Esophagus (tissue), 2 donors: ENCODE data around the gene CEACAM8. TPM values are rescaled to one million over a fixed set of nuclear protein-coding genes. Genes with fewer than 3 reads are reported as not detected.
"Not testable (repeated sequence)": the region's sequence is repeated elsewhere in the genome, so short reads cannot be mapped to it uniquely, and the experiment has no call there.

Experiments used
- H3K27ac ChIP-seq, 2 donors: one replicate each; pipeline ENCODE4 v1.5.1; 2013; ENCODE audit warnings: low read depth in 2 of 2, mild to moderate bottlenecking in 2 of 2, inconsistent platforms in 1 of 2, low read length in 1 of 2, moderate library complexity in 1 of 2
- H3K27me3 ChIP-seq, 2 donors: one replicate each; pipeline ENCODE4 v1.6.1; 2013; ENCODE audit warnings: low read length in 2 of 2, control low read depth in 1 of 2, mild to moderate bottlenecking in 1 of 2; ENCODE audit not compliant: insufficient read depth in 2 of 2, control insufficient read depth in 1 of 2
- H3K36me3 ChIP-seq, 2 donors: one replicate each; pipeline ENCODE4 v1.6.1; 2013; ENCODE audit warnings: low read length in 1 of 2; ENCODE audit not compliant: control insufficient read depth in 2 of 2, insufficient read depth in 2 of 2
- H3K4me1 ChIP-seq, 2 donors: one replicate each; pipeline ENCODE4 v1.6.1; 2013; ENCODE audit warnings: low read length in 1 of 2; ENCODE audit not compliant: control insufficient read depth in 2 of 2, insufficient read depth in 2 of 2
- H3K4me3 ChIP-seq, 2 donors: one replicate each; pipeline ENCODE4 v1.5.1; 2013; ENCODE audit warnings: low read length in 2 of 2, mild to moderate bottlenecking in 2 of 2, low read depth in 1 of 2, moderate library complexity in 1 of 2
- H3K9me3 ChIP-seq, 2 donors: one replicate each; pipeline ENCODE4 v1.6.1; 2013; ENCODE audit warnings: mild to moderate bottlenecking in 2 of 2, low read depth in 1 of 2, low read length in 1 of 2, moderate library complexity in 1 of 2; ENCODE audit not compliant: control insufficient read depth in 2 of 2, insufficient read depth in 1 of 2
- WGBS, 2 donors: extraction: QIAGEN DNeasy Blood & Tissue Kit; methylation state at CpG; one replicate each; pipeline ENCODE4 v1.1.7; 2013; 5-methylcytosine and 5-hydroxymethylcytosine counted together
- polyA plus RNA-seq, 2 donors: library from polyadenylated mRNA; stranded (reverse); fragments of 200-250 nt; gene quantifications; one replicate each; pipeline ENCODE4 v1.2.3, GENCODE V29; 2013
- donor health status: healthy with polysubstance abuse.
- donor health status: Bipolar disorder and iron deficiency.

CEACAM8 gene
- polyA plus RNA-seq, 2 donors = not detected

DNA sequence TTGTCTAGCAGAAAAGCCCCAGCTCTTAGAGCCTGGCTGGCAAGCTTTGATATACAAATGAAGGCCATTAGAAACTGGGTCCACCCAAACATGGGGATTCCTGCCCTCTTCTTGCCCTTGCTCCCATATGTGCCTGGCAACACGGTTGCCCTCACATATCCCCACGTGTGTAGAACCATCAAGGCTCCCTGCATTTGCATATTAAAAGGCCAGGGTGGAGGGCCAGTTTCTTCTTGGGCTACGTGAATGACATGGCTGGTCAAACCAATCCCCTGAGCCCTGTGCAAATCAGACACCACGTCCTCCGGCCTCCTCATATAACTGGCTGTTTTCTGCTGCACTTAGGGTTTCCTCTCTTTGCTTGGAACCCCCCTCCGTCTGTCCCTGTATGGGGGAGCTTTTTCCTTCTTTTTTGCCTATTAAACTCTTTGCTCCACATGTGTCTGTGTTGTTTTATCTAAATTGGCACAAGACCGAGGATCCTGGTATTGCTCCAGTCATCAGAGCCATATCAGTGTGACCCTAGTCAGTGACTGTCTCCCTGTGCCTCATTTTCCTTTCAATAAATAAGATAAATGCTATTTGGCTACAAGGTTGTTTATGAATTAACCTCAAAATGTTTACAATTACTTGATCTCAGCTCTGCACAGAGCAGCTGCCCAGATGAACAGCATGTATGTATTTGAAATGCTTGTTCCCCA, 36.1 kb downstream of the CEACAM8 start:
- 53 to 61% methylated on average over 7 of the region's 7 CpGs for WGBS, 2 donors
- Histone ChIP-seq H3K36me3 (no peaks in the 10 kb centered on the region), H3K4me1 (peaks cover 0 to 12% of the 10 kb centered on the region in 2 donors), H3K27ac (no peak overlapping the region), H3K4me3 (no peak overlapping the region), H3K9me3 (peaks cover 0 to 2% of the 10 kb centered on the region in 2 donors), H3K27me3 (no peaks in the 10 kb centered on the region)

DNA sequence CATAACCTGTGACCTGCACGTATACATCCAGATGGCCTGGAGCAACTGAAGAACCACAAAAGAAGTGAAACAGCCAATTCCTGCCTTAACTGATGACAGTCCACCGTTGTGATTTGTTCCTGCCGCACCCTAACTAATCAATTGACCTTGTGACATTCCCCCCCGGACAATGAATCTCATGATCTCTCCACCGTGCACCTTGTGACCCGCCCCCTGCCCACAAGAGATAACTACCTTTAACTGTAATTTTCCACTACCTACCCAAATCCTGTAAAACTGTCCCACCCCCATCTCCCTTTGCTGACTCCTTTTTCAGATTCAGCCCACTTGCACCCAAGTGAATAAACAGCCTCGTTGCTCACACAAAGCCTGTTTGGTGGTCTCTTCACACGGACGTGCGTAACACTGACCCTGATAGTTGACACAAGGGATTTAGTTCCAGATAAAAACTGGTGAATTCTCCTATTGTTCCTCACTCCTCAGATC, 37.3 kb downstream of the CEACAM8 start:
- H3K4me3 ChIP-seq, H3K27me3 ChIP-seq, H3K9me3 ChIP-seq, H3K36me3 ChIP-seq, H3K27ac ChIP-seq: not testable (repeated sequence)
- 65 to 76% methylated on average over 10 of the region's 10 CpGs for WGBS, 2 donors
- peaks cover 0 to 12% of the 10 kb centered on the region in 2 donors for H3K4me1 ChIP-seq

DNA sequence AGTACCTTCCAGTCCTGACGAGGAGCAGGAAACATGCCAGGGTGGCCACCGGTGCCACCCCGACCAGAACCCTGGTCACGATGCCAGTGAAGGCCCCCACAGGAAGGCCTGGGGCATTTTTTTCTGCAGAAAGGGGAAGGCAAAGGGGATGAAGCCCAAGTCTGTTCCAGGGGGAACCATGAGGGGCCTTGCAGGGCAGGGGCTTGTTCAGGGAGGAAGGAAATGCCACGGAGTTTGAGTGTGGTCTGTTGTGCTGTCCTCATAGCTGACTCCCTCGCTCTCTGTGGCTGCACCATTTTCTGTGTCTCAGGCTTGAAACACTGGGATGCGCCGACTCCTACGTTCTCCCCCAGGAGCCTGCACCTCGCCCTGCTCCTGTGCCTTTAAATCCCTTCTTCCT, 38.9 kb downstream of the CEACAM8 start:
- H3K36me3 ChIP-seq = no peaks in the 10 kb centered on the region
- 56 to 59% methylated on average over 10 of the region's 10 CpGs for WGBS, 2 donors
- no peak overlapping the region for H3K27ac ChIP-seq
- H3K27me3 ChIP-seq = no peaks in the 10 kb centered on the region
- H3K4me1 ChIP-seq = peaks cover 0 to 12% of the 10 kb centered on the region in 2 donors
- H3K4me3 ChIP-seq = no peak overlapping the region
- H3K9me3 ChIP-seq = peaks cover 0 to 2% of the 10 kb centered on the region in 2 donors

DNA sequence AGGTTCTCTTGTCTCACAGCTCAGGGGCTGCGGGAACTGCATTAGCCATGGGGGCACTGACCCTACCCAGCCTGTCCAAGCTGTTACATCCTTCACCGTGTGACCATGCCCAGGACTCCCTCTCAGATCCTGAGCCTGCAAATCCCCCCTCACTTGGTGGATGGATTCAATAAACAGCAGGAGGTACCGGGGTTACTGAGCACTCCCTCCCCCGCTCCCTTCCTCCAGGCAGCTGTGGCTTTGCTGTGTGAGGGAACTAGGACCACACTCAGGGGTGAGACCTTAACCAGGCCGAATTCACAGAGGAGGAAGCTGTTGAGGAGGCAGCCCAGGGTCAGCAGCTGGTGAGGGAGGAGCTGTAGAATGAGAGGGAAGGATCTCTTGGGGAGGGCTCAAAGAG, 39.4 kb downstream of the CEACAM8 start:
- H3K4me3 ChIP-seq = no peak overlapping the region
- no peak overlapping the region for H3K27ac ChIP-seq
- H3K9me3 ChIP-seq = peaks cover 1 to 6% of the 10 kb centered on the region in 2 donors
- peaks cover 0 to 12% of the 10 kb centered on the region in 2 donors for H3K4me1 ChIP-seq
- H3K36me3 ChIP-seq = no peaks in the 10 kb centered on the region
- WGBS, 2 donors = 46% methylated on average over 5 of the region's 5 CpGs
- H3K27me3 ChIP-seq = no peaks in the 10 kb centered on the region

DNA sequence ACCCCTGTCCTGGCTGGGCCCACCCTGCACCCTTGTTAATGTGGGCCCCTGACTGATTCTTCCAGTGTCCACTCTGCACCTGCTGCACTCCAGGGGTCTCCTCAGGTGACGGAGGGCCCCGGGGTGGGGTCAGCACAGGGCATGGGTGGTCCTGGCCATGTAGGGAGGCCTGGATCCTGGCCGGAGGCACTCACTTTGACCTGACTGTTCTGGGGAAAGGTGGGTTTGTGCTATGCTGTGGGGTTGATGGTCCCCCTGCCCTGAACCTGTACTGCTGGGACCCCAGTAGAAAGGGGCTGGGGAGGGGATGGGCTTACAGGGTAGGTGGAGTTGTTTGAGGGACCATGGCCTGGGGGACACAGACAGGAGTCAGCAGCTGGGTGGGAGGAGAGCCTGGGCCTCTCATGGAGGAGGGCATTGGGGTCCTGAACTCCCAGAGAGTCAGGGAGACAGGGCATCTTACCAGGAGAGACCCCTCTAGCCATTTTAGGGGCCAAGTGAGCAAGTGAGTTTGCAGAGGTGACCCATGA, 40.6 kb downstream of the CEACAM8 start:
- Histone ChIP-seq H3K4me1 (peaks cover 0 to 5% of the 10 kb centered on the region in 2 donors), H3K36me3 (no peaks in the 10 kb centered on the region), H3K27me3 (no peaks in the 10 kb centered on the region), H3K27ac (no peak overlapping the region), H3K9me3 (peaks cover 2 to 7% of the 10 kb centered on the region in 2 donors), H3K4me3 (no peak overlapping the region)
- 91 to 97% methylated on average over 3 of the region's 3 CpGs for WGBS, 2 donors

DNA sequence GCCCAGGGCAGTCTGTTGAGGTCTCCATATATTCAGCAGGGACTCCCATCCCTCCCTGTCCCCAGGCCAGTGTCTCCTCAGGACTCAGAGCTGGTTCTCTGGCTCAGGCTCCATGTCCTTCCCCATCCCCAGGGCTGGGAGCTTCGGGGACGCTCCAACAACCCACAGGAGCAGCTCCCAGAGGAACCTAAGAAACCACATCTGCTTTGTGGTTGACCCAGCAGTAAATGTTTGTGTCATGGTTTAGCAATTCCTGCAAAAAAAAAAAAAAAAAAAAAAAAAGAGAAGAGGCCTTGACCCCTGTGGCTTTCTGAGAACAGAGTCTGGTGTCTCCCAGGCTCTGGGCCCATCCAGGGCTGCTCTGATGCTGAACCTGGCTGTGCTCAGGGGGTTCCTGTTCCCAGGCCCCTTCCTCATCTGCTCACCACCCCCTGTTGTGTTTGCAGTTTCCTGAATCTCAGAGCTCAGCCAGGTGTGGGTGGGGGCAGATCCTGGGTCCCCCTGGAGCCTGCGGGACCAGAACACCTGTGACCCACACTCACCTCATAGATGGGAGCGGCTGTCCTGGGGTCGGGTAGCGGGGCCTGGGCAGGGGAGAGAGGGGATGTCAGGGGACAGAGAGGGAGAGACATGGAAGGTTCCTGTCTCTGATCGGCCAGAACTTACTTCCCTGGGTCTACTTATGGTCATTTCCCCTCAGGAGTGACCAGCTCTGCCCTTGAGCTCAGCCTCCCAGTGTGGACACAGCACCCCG, 41.3 kb downstream of the CEACAM8 start:
- Histone ChIP-seq H3K27ac (no peak overlapping the region), H3K4me3 (no peak overlapping the region), H3K36me3 (no peaks in the 10 kb centered on the region), H3K9me3 (peaks cover 2 to 7% of the 10 kb centered on the region in 2 donors), H3K27me3 (no peaks in the 10 kb centered on the region), H3K4me1 (peaks cover 0 to 5% of the 10 kb centered on the region in 2 donors)
- 67 to 71% methylated on average over 8 of the region's 8 CpGs for WGBS, 2 donors

DNA sequence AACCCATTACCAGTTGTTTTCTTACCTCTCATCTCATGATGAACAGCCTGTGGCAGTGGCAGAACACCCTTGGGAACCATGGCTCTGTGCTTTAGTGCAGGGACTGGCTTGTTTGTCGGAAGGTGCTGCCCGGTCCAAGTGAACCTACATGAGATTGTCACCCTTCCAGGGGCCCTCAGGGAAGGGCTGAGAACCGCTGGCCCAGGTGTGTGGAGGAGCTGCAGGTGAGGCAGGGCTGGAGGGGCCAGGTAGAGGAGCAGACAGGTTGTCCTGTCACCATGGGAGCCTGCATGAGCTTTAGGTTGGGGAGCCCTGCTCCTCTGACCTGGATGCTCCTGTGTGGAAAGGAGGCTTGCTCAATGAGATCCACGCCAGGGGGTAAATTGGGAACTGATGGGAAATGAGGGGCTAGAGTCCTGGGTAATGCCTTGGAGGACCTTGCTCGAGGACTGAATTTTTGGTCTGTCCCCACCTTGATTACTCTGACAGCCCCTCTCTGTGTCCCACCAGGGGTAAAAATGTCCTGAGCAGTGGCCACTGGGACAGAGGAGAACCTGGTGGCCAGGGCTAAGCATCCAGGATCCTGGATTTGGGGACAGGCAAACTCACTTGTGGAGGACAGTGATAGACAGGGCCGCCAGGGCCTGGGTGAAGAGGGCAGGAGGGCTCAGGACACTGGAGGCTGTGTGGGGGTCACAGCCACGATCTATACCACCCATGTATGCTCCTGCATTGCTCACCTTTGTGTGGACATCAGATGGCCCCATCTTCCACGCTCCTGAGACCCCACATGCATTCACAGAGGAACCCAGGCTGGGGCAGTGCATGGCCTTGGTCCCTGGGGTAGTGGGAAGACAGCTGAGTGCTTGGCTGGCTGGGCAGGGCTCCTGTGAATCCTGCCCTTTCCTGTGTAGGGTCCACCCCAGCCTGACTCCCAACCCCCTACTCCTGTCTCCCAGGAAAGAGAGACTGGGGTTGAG, 42.3 kb downstream of the CEACAM8 start:
- Histone ChIP-seq H3K27me3 (no peaks in the 10 kb centered on the region), H3K9me3 (peaks cover 2 to 5% of the 10 kb centered on the region in 2 donors), H3K4me3 (no peak overlapping the region), H3K4me1 (peaks cover 0 to 5% of the 10 kb centered on the region in 2 donors), H3K36me3 (no peaks in the 10 kb centered on the region), H3K27ac (no peak overlapping the region)
- WGBS, 2 donors = 78 to 80% methylated on average over 8 of the region's 8 CpGs

DNA sequence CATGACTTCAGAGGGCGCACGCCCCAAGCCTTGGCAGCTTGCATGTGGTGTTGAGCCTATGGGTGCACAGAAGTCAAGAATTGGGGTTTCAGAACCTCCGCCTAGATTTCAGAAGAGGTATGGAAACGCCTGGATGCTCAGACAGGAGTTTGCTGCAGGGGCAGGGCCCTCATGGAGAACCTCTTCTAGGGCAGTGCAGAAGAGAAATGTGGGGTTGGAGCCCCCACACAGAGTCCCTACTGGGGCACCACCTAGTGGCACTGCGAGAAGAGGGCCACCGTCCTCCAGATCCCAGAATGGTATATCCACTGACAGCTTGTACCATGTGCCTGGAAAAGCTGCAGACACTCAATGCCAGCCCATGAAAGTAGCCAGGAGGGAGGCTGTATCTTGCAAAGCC, 44.2 kb downstream of the CEACAM8 start:
- not testable (repeated sequence) for H3K4me3 ChIP-seq, H3K27ac ChIP-seq, H3K36me3 ChIP-seq, H3K4me1 ChIP-seq, H3K9me3 ChIP-seq, H3K27me3 ChIP-seq
- WGBS, 2 donors = 89 to 91% methylated on average over 6 of the region's 6 CpGs

DNA sequence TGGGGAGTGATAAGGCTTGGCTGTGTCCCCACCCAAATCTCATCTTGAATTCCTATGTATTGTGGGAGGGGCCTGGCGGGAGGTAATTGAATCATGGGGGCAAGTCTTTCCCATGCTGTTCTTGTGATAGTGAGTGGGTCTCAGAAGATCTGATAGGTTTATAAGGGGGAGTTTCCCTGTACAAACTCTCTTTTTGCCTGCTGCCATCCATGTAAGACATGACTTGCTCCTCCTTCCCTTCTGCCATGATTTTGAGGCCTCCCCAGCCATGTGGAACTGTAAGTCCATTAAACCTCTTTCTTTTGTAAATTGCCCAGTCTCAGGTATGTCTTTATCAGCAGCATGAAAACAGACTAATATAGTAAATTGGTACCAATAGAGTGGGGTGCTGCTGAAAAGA, 45.7 kb downstream of the CEACAM8 start:
- not testable (repeated sequence) for H3K4me1 ChIP-seq, H3K27ac ChIP-seq, H3K4me3 ChIP-seq, H3K36me3 ChIP-seq, H3K9me3 ChIP-seq, H3K27me3 ChIP-seq
- 88 to 100% methylated on average over 1 of the region's 1 CpG for WGBS, 2 donors
